Mesothelial cell of epicardium (in vitro differentiated cells): ENCODE data around the gene CROCC2. TPM values are rescaled to one million over a fixed set of nuclear protein-coding genes. Genes with fewer than 3 reads are reported as not detected.

Source experiments
- DNase-seq, 2 experiments: peaks; one replicate each; pipeline ENCODE4 v3.0.0; 2021; ENCODE audit warnings: low spot score in 2 of 2; ENCODE audit not compliant: unreplicated experiment in 2 of 2
- H3K27ac Mint-ChIP-seq: 2 replicates; pipeline ENCODE4 v1.8.0; 2021; ENCODE audit warnings: mixed read lengths
- H3K27me3 Mint-ChIP-seq: 2 replicates; pipeline ENCODE4 v1.8.0; 2021; ENCODE audit warnings: low read depth, mixed read lengths
- H3K36me3 Mint-ChIP-seq: 2 replicates; pipeline ENCODE4 v1.8.0; 2021; ENCODE audit warnings: mixed read lengths
- H3K4me1 Mint-ChIP-seq: 2 replicates; pipeline ENCODE4 v1.8.0; 2021; ENCODE audit warnings: mixed read lengths
- H3K4me3 Mint-ChIP-seq: 2 replicates; pipeline ENCODE4 v1.8.0; 2021; ENCODE audit warnings: mild to moderate bottlenecking, moderate library complexity, mixed read lengths
- H3K9me3 Mint-ChIP-seq: 2 replicates; pipeline ENCODE4 v1.8.0; 2021; ENCODE audit warnings: mixed read lengths
- CTCF ChIP-seq: fragments of 200-600 bp; sonication (generic); IDR thresholded peaks from one replicate; pipeline ENCODE4 v1.5.0; 2021; ENCODE audit warnings: antibody characterized with exemption; ENCODE audit not compliant: unreplicated experiment
- total RNA-seq: library from RNA; stranded (reverse); gene quantifications from 3 replicates; pipeline ENCODE4 v1.2.1, GENCODE V29; 2021

The CROCC2 gene
- total RNA-seq, 1 donor from 2014 or later, result 0.16 TPM

- Mint-ChIP-seq H3K27ac (no peak overlapping the region), H3K4me3 (no peak overlapping the region)
Observed at GRCh38 chr2:240879105-240879504, 27.0 kb upstream of the CROCC2 start.

GRCh38 chr2:240881913-240882312, 24.2 kb upstream of the CROCC2 start:
- Mint-ChIP-seq H3K27ac (no peak overlapping the region), H3K9me3 (no peaks in the 10 kb centered on the region), H3K36me3 (no peaks in the 10 kb centered on the region), H3K27me3 (no peaks in the 10 kb centered on the region), H3K4me1 (no peaks in the 10 kb centered on the region), H3K4me3 (no peak overlapping the region)
- no peak for TF ChIP-seq CTCF
- no peak for DNase-seq

More at GRCh38 chr2:240879105-240879504, 27.0 kb upstream of the CROCC2 start:
- Mint-ChIP-seq H3K4me1 (no peaks in the 10 kb centered on the region), H3K9me3 (no peaks in the 10 kb centered on the region), H3K36me3 (no peaks in the 10 kb centered on the region), H3K27me3 (no peaks in the 10 kb centered on the region)
- no peak for TF ChIP-seq CTCF
- DNase-seq, result no peak

- H3K4me1 Mint-ChIP-seq, result no peaks in the 10 kb centered on the region
- H3K27ac Mint-ChIP-seq, result no peak overlapping the region
- no peaks in the 10 kb centered on the region for H3K36me3 Mint-ChIP-seq
- no peaks in the 10 kb centered on the region for H3K9me3 Mint-ChIP-seq
- DNase-seq, result no peak
- H3K4me3 Mint-ChIP-seq, result no peak overlapping the region
- TF ChIP-seq CTCF, result no peak
- no peaks in the 10 kb centered on the region for H3K27me3 Mint-ChIP-seq
Observed at GRCh38 chr2:240884221-240884620, 21.9 kb upstream of the CROCC2 start.

- no peaks in the 10 kb centered on the region for H3K9me3 Mint-ChIP-seq
- H3K27me3 Mint-ChIP-seq, result no peaks in the 10 kb centered on the region
- H3K4me3 Mint-ChIP-seq, result no peak overlapping the region
- DNase-seq, result no peak
- H3K27ac Mint-ChIP-seq, result no peak overlapping the region
- TF ChIP-seq CTCF, result no peak
- H3K4me1 Mint-ChIP-seq, result no peaks in the 10 kb centered on the region
- H3K36me3 Mint-ChIP-seq, result no peaks in the 10 kb centered on the region
Observed at GRCh38 chr2:240884745-240885144, 21.4 kb upstream of the CROCC2 start.

GRCh38 chr2:240885566-240885965, 20.6 kb upstream of the CROCC2 start:
- Mint-ChIP-seq H3K27me3 (no peaks in the 10 kb centered on the region), H3K4me3 (no peak overlapping the region), H3K36me3 (no peaks in the 10 kb centered on the region), H3K9me3 (no peaks in the 10 kb centered on the region), H3K27ac (no peak overlapping the region), H3K4me1 (no peaks in the 10 kb centered on the region)
- TF ChIP-seq CTCF, result no peak
- DNase-seq, result no peak

GRCh38 chr2:240886023-240886565, 20.0 kb upstream of the CROCC2 start:
- Mint-ChIP-seq H3K4me3 (no peak overlapping the region), H3K27ac (no peak overlapping the region)

More at GRCh38 chr2:240886023-240886565, 20.0 kb upstream of the CROCC2 start:
- DNase-seq, result no peak
- Mint-ChIP-seq H3K36me3 (no peaks in the 10 kb centered on the region), H3K4me1 (no peaks in the 10 kb centered on the region), H3K9me3 (no peaks in the 10 kb centered on the region), H3K27me3 (no peaks in the 10 kb centered on the region)
- no peak for TF ChIP-seq CTCF
